HG02870 (cell line): ENCODE results near the gene ITPK1.

Experiments used
- ATAC-seq: cut with Tn5 transposase; IDR thresholded peaks from one replicate; pipeline ENCODE4 v1.9.1; 2021; ENCODE audit warnings: mild to moderate bottlenecking, moderate library complexity; ENCODE audit not compliant: unreplicated experiment

ITPK1 gene

GRCh38 chr14:92973798-92974372, 141.8 kb downstream of the ITPK1 start:
- ATAC-seq: no peak

- no peak for ATAC-seq
These were observed 142.4 kb downstream of the ITPK1 start for GRCh38 chr14:92973261-92973797.

- ATAC-seq: no peak
These were observed 144.0 kb downstream of the ITPK1 start for GRCh38 chr14:92971601-92972180.

- no peak for ATAC-seq
These were observed 145.5 kb downstream of the ITPK1 start for GRCh38 chr14:92970271-92970670.

- ATAC-seq: no peak
These were observed 145.9 kb downstream of the ITPK1 start for GRCh38 chr14:92969871-92970270.

GRCh38 chr14:92969430-92969829, 146.3 kb downstream of the ITPK1 start:
- no peak for ATAC-seq

GRCh38 chr14:92968291-92969020, 147.3 kb downstream of the ITPK1 start:
- ATAC-seq: no peak

- ATAC-seq: no peak
These were observed 148.3 kb downstream of the ITPK1 start for GRCh38 chr14:92967346-92967926.

GRCh38 chr14:92965281-92965680, 150.4 kb downstream of the ITPK1 start:
- no peak for ATAC-seq

GRCh38 chr14:92964124-92965109, 151.3 kb downstream of the ITPK1 start:
- ATAC-seq: no peak

- no peak for ATAC-seq
These were observed 152.2 kb downstream of the ITPK1 start for GRCh38 chr14:92963301-92964123.

GRCh38 chr14:92962831-92963095, 153.0 kb downstream of the ITPK1 start:
- ATAC-seq: no peak

GRCh38 chr14:92962031-92962830, 153.5 kb downstream of the ITPK1 start:
- ATAC-seq: no peak

GRCh38 chr14:92961567-92961855, 154.2 kb downstream of the ITPK1 start:
- no peak for ATAC-seq

- no peak for ATAC-seq
These were observed 154.8 kb downstream of the ITPK1 start for GRCh38 chr14:92960706-92961566.

GRCh38 chr14:92959761-92960680, 155.7 kb downstream of the ITPK1 start:
- no peak for ATAC-seq

GRCh38 chr14:92959189-92959531, 156.6 kb downstream of the ITPK1 start:
- no peak for ATAC-seq
